SK-N-SH (cell line): Measurements from ENCODE around the gene THOP1. TPM values are rescaled to one million over a fixed set of nuclear protein-coding genes. Genes with fewer than 3 reads are reported as not detected.

Experiments
- CTCF ChIA-PET: fragments of 300-600, 350-600 bp; formaldehyde crosslinking; extraction: SDS; loops from one replicate; lab custom pipeline; 2021; lab: Yijun Ruan, JAX
- POLR2A ChIA-PET: fragments of 350-600 bp; sonication (Branson Sonifier 250); formaldehyde crosslinking; extraction: SDS; loops from one replicate; lab custom pipeline; 2020; ENCODE audit warnings: antibody characterized with exemption, inconsistent platforms; lab: Yijun Ruan, JAX
- DNase-seq: peaks from one replicate; pipeline ENCODE4 v3.0.0; 2012
- H2AFZ ChIP-seq: fragments of 200-600 bp; sonication (generic); 2 replicates; pipeline ENCODE4 v1.8.1; 2016; ENCODE audit warnings: antibody characterized with exemption, mild to moderate bottlenecking, low read depth
- H3F3A ChIP-seq: fragments of 200-600 bp; sonication (generic); replicated peaks from 2 replicates; pipeline ENCODE3; 2016; ENCODE audit warnings: antibody characterized with exemption, mild to moderate bottlenecking; ENCODE audit not compliant: insufficient read depth
- H3K27ac ChIP-seq, 2 experiments: fragments of 200-500 bp in 1 of 2; fragments of 200-600 bp in 1 of 2; sonication (Bioruptor generic) in 1 of 2; sonication (generic), shearing (Covaris generic) in 1 of 2; 2 replicates each; pipeline versions ENCODE4 v1.5.1 to v1.6.1; 2014 to 2016; ENCODE audit warnings: low read depth in 2 of 2, inconsistent platforms in 1 of 2, low read length in 1 of 2, mild to moderate bottlenecking in 1 of 2, mixed read lengths in 1 of 2
- H3K27me3 ChIP-seq: fragments of 200-600 bp; sonication (generic), shearing (Covaris generic); 2 replicates; pipeline ENCODE4 v1.6.1; 2016; ENCODE audit warnings: mixed run types; ENCODE audit not compliant: insufficient read depth
- H3K36me3 ChIP-seq, 2 experiments: fragments of 200-500 bp in 1 of 2; fragments of 200-600 bp in 1 of 2; sonication (Bioruptor generic) in 1 of 2; sonication (generic) in 1 of 2; replicated peaks in 1 of 2; 2 replicates each; pipeline versions ENCODE3 to v1.5.1; 2014 to 2016; ENCODE audit warnings: low read length in 1 of 2, mild to moderate bottlenecking in 1 of 2; ENCODE audit not compliant: insufficient read depth in 2 of 2, control insufficient read depth in 1 of 2
- H3K4me1 ChIP-seq, 2 experiments: fragments of 200-500 bp in 1 of 2; fragments of 200-600 bp in 1 of 2; sonication (Bioruptor generic) in 1 of 2; sonication (generic), shearing (Covaris generic) in 1 of 2; 2 replicates each; pipeline versions ENCODE4 v1.5.1 to v1.6.1; 2014 to 2016; ENCODE audit warnings: low read depth in 1 of 2, low read length in 1 of 2, mixed run types in 1 of 2; ENCODE audit not compliant: insufficient read depth in 2 of 2, control insufficient read depth in 1 of 2
- H3K4me2 ChIP-seq: fragments of 200-600 bp; sonication (generic), shearing (Covaris generic); 2 replicates; pipeline ENCODE4 v1.6.1; 2017; ENCODE audit warnings: mixed run types
- H3K4me3 ChIP-seq, 2 experiments: fragments of 200-500 bp in 1 of 2; fragments of 200-600 bp in 1 of 2; sonication (Bioruptor generic) in 1 of 2; sonication (generic), shearing (Covaris generic) in 1 of 2; 2 replicates each; pipeline versions ENCODE4 v1.5.1 to v1.8.1; 2014 to 2016; ENCODE audit warnings: low read depth in 2 of 2, inconsistent platforms in 1 of 2, low read length in 1 of 2, mild to moderate bottlenecking in 1 of 2, mixed read lengths in 1 of 2, moderate library complexity in 1 of 2
- H3K79me2 ChIP-seq: fragments of 200-600 bp; sonication (generic); 2 replicates; pipeline ENCODE4 v1.8.1; 2017; ENCODE audit warnings: mild to moderate bottlenecking; ENCODE audit not compliant: insufficient read depth
- H3K9ac ChIP-seq: fragments of 200-600 bp; sonication (generic); 2 replicates; pipeline ENCODE4 v1.6.1; 2017; ENCODE audit warnings: mixed run types
- H3K9me2 ChIP-seq: fragments of 200-600 bp; sonication (generic); 2 replicates; pipeline ENCODE4 v1.6.1; 2017; ENCODE audit warnings: mixed run types
- H3K9me3 ChIP-seq: fragments of 200-600 bp; sonication (generic); 2 replicates; pipeline ENCODE4 v1.6.1; 2017; ENCODE audit warnings: mixed run types, mild to moderate bottlenecking, moderate library complexity
- H4K20me1 ChIP-seq: fragments of 200-600 bp; sonication (generic); 2 replicates; pipeline ENCODE4 v1.6.1; 2017; ENCODE audit warnings: mild to moderate bottlenecking, mixed run types; ENCODE audit not compliant: insufficient read depth
- ELF1 ChIP-seq: IDR thresholded peaks from 2 replicates; pipeline ENCODE4 v1.4.0; 2012
- FOXJ3 ChIP-seq: sonication (generic); formaldehyde crosslinking; IDR thresholded peaks from 2 replicates; pipeline ENCODE4 v1.5.1; 2020; ENCODE audit warnings: mild to moderate bottlenecking, missing genetic modification reagents
- GATA2 ChIP-seq: sonication (generic); formaldehyde crosslinking; IDR thresholded peaks from 2 replicates; pipeline ENCODE4 v1.5.0; 2020; ENCODE audit warnings: mild to moderate bottlenecking, missing genetic modification reagents
- JUND ChIP-seq: IDR thresholded peaks from 2 replicates; pipeline ENCODE4 v1.4.0; 2012
- MXI1 ChIP-seq: IDR thresholded peaks from 2 replicates; pipeline ENCODE4 v1.6.1; 2012; ENCODE audit warnings: mild to moderate bottlenecking, low read depth, low read length, improper control_type of control experiment
- POLR2AphosphoS5 ChIP-seq: IDR thresholded peaks from 2 replicates; pipeline ENCODE4 v1.6.1; 2012; ENCODE audit warnings: low read depth, low read length
- RAD21 ChIP-seq: IDR thresholded peaks from 2 replicates; pipeline ENCODE4 v1.6.1; 2012; ENCODE audit warnings: mild to moderate bottlenecking, low read length
- RCOR1 ChIP-seq: fragments of 150-350 bp; IDR thresholded peaks from 2 replicates; pipeline ENCODE4 v1.6.1; 2017; ENCODE audit warnings: antibody characterized with exemption, low read length
- RXRA ChIP-seq: IDR thresholded peaks from 2 replicates; pipeline ENCODE4 v1.4.0; 2012; ENCODE audit warnings: low read depth, mild to moderate bottlenecking, borderline replicate concordance
- SIN3A ChIP-seq: IDR thresholded peaks from 2 replicates; pipeline ENCODE4 v1.6.1; 2012; ENCODE audit warnings: low read depth, mild to moderate bottlenecking, low read length, moderate library complexity, borderline replicate concordance
- TAF1 ChIP-seq: IDR thresholded peaks from 2 replicates; pipeline ENCODE4 v1.6.1; 2012; ENCODE audit warnings: low read depth, mild to moderate bottlenecking, low read length, moderate library complexity, borderline replicate concordance
- TCF12 ChIP-seq: IDR thresholded peaks from 2 replicates; pipeline ENCODE4 v1.4.0; 2012
- TEAD4 ChIP-seq: IDR thresholded peaks from 2 replicates; pipeline ENCODE4 v1.4.0; 2012; ENCODE audit warnings: mild to moderate bottlenecking, borderline replicate concordance; ENCODE audit not compliant: insufficient read depth
- YY1 ChIP-seq: IDR thresholded peaks from 2 replicates; pipeline ENCODE4 v1.4.0; 2012; ENCODE audit warnings: low read depth, mild to moderate bottlenecking
- WGBS: methylation state at CpG from one replicate; pipeline ENCODE4 v1.1.6; 2017; ENCODE audit warnings: low lambda C conversion rate; 5-methylcytosine and 5-hydroxymethylcytosine counted together
- polyA plus RNA-seq, 3 experiments: library from polyadenylated mRNA; depleted of rRNA; stranded (reverse); fragments of >200 nt; gene quantifications; 2 replicates each; pipeline ENCODE4 v1.2.3, GENCODE V29; 2012
- TF ChIP-seq, protein P1 (sequence below): fragments of 200-600 bp; sonication (generic); IDR thresholded peaks from 2 replicates; pipeline ENCODE4 v1.6.1; 2017; ENCODE audit warnings: antibody characterized with exemption, mild to moderate bottlenecking, moderate library complexity
- TF ChIP-seq, protein P2 (sequence below): fragments of 150-350 bp; IDR thresholded peaks from 2 replicates; pipeline ENCODE4 v1.6.1; 2017; ENCODE audit warnings: antibody characterized with exemption, low read length, low read depth, borderline replicate concordance
- TF ChIP-seq, protein P3 (sequence below): IDR thresholded peaks from 2 replicates; pipeline ENCODE4; 2012

THOP1 gene
- polyA plus RNA-seq, 1 of the 3 experiments (the other 2 are of a cell fraction) = 138 TPM

DNA sequence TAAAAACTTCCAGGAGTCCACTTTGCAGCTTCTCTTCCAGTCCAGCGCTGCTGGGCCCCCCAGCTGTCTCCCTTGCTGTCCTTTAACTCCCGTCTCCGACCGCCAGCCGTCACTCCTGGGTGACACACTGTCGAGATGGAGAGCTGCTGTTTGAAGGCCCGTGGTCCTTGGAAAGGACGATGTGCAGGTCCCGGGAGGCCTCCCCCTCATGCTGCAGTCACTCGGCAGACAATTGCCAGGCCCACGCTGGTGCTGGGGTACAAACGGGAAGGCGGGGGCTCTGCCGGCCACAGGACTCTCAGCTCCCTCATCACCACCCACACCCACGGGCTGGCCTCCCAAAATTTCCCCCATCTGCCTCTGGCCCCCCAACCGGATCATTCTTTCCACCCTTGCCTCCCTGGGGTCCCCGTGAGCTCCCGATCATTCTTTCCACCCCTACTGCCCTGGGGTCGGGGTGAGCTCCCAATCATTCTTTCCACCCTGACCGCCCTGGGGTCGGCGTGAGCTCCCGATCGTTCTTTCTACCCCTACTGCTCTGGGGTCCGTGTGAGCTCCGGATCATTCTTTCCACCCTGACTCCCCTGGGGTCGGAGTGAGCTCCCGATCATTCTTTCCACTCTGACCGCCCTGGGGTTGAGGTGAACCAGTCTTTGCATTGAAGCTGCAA lies 18.3 kb downstream of the THOP1 start:
- ChIA-PET CTCF (interaction anchor here (1.2 to 1.3 kb wide), 2 partner anchors 10 to 54 kb away, joined by 3 read pairs; no protein-coding TSS in a partner anchor), POLR2A (interaction anchor here (1.0 kb wide), 1 partner anchor 16 kb away, joined by 3 read pairs; no protein-coding TSS in a partner anchor)
- H3K4me2 ChIP-seq = no peak overlapping the region
- no peaks in the 10 kb centered on the region for H3K9me2 ChIP-seq
- H3K4me3 ChIP-seq = no peak overlapping the region
- WGBS = 95% methylated on average over 22 of the region's 29 CpGs
- H3K36me3 ChIP-seq = peaks cover 4 to 62% of the 10 kb centered on the region in 2 experiments
- no peaks in the 10 kb centered on the region for H3K79me2 ChIP-seq
- peak; percentile 19 for DNase-seq
- no peak overlapping the region for H2AFZ ChIP-seq
- no peaks in the 10 kb centered on the region for H3K27me3 ChIP-seq
- no peaks in the 10 kb centered on the region for H3F3A ChIP-seq
- H3K27ac ChIP-seq = no peak overlapping the region
- no peak overlapping the region for H3K9ac ChIP-seq
- no peaks in the 10 kb centered on the region for H4K20me1 ChIP-seq
- TF ChIP-seq POLR2AphosphoS5 (no peak), TAF1 (no peak), RAD21 (no peak), YY1 (no peak), FOXJ3 (no peak), GATA2 (CRISPR knock-in tag) (no peak), RXRA (no peak), SIN3A (no peak), TEAD4 (no peak), JUND (no peak), ELF1 (no peak), MXI1 (no peak), TCF12 (no peak), RCOR1 (no peak)
- TF ChIP-seq, protein P1, sequence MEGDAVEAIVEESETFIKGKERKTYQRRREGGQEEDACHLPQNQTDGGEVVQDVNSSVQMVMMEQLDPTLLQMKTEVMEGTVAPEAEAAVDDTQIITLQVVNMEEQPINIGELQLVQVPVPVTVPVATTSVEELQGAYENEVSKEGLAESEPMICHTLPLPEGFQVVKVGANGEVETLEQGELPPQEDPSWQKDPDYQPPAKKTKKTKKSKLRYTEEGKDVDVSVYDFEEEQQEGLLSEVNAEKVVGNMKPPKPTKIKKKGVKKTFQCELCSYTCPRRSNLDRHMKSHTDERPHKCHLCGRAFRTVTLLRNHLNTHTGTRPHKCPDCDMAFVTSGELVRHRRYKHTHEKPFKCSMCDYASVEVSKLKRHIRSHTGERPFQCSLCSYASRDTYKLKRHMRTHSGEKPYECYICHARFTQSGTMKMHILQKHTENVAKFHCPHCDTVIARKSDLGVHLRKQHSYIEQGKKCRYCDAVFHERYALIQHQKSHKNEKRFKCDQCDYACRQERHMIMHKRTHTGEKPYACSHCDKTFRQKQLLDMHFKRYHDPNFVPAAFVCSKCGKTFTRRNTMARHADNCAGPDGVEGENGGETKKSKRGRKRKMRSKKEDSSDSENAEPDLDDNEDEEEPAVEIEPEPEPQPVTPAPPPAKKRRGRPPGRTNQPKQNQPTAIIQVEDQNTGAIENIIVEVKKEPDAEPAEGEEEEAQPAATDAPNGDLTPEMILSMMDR = no peak
- TF ChIP-seq, protein P2, sequence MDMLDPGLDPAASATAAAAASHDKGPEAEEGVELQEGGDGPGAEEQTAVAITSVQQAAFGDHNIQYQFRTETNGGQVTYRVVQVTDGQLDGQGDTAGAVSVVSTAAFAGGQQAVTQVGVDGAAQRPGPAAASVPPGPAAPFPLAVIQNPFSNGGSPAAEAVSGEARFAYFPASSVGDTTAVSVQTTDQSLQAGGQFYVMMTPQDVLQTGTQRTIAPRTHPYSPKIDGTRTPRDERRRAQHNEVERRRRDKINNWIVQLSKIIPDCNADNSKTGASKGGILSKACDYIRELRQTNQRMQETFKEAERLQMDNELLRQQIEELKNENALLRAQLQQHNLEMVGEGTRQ = no peak
- TF ChIP-seq, protein P3, sequence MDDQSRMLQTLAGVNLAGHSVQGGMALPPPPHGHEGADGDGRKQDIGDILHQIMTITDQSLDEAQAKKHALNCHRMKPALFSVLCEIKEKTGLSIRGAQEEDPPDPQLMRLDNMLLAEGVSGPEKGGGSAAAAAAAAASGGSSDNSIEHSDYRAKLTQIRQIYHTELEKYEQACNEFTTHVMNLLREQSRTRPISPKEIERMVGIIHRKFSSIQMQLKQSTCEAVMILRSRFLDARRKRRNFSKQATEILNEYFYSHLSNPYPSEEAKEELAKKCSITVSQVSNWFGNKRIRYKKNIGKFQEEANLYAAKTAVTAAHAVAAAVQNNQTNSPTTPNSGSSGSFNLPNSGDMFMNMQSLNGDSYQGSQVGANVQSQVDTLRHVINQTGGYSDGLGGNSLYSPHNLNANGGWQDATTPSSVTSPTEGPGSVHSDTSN = no peak
- no peaks in the 10 kb centered on the region for H3K4me1 ChIP-seq
- H3K9me3 ChIP-seq = no peaks in the 10 kb centered on the region
